T-helper 1 cell treated with Interleukin-12 subunit alpha and Interleukin-12 subunit beta and Interleukin-4 antibody, amounts not matched to agents 30 ng/mL and 1 ng/mL, for 36 hours (primary cell): ENCODE measurements around the gene LMNB1. TPM values are rescaled to one million over a fixed set of nuclear protein-coding genes. Genes with fewer than 3 reads are reported as not detected.

Experiments used
- intact Hi-C: fragments of 100-400 bp; cut with micrococcal nuclease; formaldehyde crosslinking; loops from one replicate; pipeline ENCODE4 v1.15.1; 2024
- total RNA-seq: library from RNA; stranded (reverse); gene quantifications from 2 replicates; pipeline ENCODE4 v1.2.3, GENCODE V29; 2022

The LMNB1 gene
- total RNA-seq, 1 donor from 2014 or later = 210 TPM

DNA sequence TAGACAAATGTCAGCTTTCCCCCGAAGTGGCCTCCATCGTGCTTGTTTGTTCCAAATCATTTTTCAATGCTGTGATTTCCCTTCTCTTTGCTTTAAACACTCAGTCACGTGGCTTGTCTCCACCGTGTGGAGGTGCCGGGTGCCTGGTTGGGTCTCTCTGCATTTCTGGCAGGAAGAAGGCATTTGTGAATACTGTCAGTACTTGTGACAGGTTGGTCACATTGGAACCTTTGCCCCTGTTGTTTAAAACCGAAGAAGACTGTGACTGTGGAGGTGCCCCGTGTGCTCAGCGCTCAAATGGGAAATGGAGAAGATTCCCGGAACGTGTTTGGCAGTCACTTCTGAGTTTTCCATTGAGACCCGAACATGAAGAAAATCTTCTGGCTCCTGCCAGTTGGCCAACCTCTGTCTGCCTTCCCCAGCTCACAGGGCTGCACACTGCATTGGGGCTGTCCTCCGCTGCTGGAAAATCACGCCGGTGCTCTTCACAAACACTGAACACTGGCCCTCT, 74.6 kb downstream of the LMNB1 start:
- intact Hi-C loops = loop anchor here (1.0 to 10.0 kb wide), 11 partner anchors 40 to 666 kb away; partner anchors contain the start of genes C5orf63, GRAMD2B, MARCHF3 and PRRC1

DNA sequence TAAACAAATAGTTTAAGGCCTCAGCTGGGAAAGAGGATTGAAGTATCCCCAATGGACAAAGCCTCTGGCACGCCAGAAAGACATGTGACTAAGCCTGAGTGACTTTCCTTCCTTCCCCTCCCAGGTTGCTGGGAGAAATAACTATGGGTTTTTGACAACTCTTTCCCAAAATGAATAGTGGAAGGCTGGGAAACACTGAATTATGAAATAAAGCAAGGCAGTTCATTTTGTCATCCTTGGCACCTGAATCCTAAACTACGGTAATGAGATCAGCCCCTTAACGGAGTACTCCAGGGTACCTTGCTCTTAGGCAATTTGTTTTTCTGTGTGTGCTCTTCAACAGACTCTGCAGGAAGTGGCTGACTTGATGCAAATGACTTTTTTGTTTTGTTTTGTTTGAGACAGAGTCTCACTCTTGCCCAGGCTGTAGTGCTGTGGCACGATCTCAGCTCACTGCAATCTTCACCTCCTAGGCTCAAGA, 75.2 kb downstream of the LMNB1 start:
- intact Hi-C loops = loop anchor here (1.0 to 10.0 kb wide), 10 partner anchors 41 to 665 kb away; partner anchors contain the start of genes C5orf63, GRAMD2B, MARCHF3 and PRRC1

DNA sequence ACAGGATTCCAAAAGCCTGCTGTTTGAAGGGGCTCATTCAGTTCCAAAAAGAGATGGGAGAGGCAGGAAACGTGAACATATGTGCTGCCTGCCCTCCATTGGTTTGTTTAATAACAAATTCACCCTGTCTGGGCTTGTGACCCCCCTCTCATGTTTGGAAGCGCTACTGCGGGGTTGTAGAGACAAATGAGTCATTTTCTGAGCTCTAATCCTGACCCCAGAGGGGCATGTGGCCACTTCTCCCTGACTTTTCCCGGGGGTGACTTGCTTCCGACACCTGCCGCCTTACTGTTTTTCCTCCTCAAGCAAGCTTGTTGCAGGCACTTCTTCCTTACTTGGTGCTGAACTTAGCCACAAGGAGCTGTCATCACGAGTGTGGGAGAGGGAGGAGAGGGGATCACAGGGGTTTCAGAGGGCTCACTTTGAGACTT, 75.9 kb downstream of the LMNB1 start:
- intact Hi-C loops = loop anchor here (1.0 to 10.0 kb wide), 11 partner anchors 8 to 664 kb away; partner anchors contain the start of genes C5orf63, GRAMD2B, MARCHF3 and PRRC1

DNA sequence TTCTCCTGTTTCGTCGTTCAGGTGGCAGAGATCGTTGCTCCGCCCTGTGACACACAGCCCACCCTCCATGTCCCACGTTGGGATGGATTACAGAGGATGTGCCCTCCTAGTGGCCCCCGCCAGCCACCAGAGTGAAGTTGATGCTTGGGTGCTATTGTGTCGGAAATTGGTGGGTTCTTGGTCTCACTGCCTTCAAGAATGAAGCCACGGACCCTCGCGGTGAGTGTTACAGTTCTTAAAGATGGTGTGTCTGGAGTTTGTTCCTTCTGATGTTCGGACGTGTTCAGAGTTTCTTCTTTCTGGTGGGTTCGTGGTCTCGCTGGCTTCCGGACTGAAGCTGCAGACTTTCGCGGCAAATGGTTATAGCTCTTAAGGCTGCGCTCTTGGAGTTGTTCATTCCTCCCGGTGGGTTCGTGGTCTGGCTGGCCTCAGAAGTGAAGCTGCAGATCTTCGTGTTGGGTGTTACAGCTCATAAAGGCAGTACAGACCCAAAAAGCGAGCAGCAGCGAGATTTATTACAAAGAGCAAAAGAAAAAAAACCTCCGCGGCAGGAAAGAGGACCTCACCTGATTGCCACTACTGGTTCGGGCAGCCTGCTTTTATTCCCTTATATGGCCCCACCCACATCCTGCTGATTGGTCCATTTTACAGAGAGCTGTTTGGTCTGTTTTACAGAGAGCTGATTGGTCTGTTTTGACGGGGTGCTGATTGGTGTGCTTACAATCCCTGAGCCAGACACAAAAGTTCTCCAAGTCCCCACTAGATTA, 76.8 kb downstream of the LMNB1 start:
- intact Hi-C loops = loop anchor here (1.0 to 10.0 kb wide), 8 partner anchors 8 to 664 kb away; partner anchors contain the start of genes C5orf63, GRAMD2B and PRRC1

DNA sequence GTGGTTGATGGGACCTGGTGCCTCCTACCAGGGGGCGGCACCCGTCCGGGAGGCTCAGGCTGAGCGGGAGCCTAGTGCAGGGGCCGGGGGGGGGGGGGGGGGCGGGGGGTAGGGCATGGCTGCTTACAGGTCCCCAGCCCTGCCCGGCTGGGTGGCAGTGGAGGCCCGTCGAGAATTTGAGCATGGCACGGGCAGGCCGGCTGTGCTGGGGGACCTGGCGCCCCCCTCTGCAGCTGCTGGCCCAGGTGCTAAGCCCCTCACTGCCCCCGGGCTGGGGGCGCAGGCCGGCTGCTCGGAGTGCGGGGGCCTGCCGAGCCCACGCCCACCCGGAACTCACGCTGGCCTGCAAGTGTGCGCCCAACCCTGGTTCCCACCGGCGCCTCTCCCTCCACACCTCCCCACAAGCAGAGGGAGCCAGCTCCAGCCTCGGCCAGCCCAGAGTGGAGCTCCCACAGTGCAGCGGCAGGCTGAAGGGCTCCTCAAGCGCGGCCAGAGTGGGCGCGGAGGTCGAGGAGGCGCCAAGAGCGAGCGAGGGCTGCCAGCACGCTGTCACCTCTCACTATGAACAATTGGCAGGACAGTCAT, 77.7 kb downstream of the LMNB1 start:
- intact Hi-C loops = loop anchor here (5.0 to 10.0 kb wide), 3 partner anchors 432 to 663 kb away; partner anchors contain the start of genes GRAMD2B and PRRC1

DNA sequence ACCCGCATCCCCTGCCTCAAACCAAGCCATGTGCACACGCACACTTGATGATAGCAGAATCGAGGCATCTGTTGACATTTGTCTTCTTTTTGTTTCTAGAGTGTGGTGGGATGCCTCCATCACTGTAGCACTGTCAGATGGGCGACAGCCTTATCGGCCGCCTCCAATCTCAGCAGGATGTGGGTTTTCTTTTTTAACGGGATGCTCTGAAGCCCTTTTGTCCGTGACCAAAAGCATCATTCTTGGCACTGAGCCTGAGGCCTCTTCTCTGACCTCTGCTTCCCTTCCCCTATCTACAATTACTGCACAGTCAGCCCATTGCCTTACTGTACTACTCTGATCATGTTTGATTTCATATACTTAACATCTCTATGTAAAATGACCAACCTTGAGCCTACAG, 78.3 kb downstream of the LMNB1 start:
- intact Hi-C loops = loop anchor here (10.0 kb wide), 1 partner anchor 640 kb away; no protein-coding TSS in a partner anchor

DNA sequence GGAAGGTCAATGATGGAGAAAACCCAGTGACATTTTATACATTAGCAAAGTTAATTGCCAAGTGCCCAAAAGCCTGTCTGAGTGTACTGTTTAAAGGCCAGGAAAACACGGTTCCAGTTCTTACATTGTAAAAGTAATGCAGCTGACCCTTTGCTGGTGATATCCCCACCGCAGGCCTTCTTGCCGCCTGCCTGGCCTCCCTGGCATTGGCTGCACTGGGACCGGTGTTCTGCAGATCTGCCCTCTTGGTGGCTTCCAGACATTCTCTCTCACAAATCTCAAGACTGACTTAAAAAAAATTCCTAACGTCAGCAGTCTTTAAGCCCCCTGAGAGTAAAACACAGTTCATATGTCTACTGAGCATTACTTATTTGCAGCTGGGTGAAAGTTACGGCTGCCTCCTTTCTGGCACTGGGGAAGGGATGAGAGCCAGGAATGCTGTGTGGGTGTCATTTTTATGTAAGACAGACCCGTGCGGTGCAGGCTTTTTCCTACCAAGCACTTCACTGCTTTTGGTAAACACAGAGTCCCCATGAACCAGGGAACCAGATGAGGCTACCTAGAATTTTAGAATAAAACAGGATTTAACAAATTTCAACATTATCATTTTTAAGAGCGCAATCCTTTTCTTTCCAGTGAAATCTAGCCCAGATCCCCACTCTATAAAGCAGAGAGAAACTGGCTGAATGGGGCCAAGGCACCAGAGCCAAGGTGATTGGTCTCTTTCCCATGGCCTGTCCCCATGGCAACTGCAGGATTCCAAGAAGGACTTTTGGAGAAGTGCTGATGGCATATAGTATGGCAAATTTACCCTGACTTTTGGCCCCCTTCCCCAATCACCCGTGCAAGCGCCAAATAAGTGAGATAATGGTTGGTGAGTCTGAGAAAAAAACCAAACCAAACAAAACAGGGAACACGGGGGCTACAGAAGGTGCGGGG, 80.8 kb downstream of the LMNB1 start:
- intact Hi-C loops = loop anchor here (10.0 kb wide), 1 partner anchor 637 kb away; no protein-coding TSS in a partner anchor

DNA sequence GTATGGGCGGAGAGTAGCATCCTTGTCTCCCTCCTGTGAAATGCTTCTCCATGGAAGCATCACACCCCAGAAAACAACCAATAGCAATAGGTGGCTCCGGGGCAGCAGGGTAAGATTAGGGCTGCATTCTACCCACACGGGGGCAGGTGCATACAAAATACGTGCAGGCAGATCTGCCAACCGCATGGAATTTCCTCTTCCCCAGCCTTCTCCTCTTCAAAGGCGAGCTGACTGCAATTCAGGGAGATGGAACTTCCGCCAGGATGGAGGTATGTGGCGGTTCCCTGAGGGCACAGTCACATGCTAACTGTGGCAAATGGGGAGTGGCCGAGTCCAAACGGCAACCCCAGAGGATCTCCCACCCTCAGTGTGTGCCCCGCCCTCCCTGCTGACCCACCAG, 81.5 kb downstream of the LMNB1 start:
- intact Hi-C loops = loop anchor here (10.0 kb wide), 1 partner anchor 636 kb away; no protein-coding TSS in a partner anchor

DNA sequence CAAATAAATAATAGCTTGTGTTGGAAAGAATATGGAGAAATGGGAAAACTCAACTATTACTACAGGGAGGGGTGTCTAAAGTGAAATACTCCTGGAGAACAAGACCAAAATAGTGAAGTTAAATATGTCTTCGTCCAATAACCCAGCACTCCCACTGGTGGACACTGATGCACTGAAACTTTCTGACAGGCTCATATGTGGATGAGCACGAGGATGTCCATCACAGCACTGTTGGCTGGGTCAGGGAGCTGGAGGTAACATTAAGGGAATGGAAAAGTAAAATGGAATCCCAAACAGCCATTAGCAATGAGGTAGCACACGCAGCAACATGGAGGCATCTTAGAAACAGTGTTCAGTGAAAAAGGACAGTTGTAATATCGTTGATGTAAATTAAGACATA, 86.5 kb downstream of the LMNB1 start:
- intact Hi-C loops = no loop called here

DNA sequence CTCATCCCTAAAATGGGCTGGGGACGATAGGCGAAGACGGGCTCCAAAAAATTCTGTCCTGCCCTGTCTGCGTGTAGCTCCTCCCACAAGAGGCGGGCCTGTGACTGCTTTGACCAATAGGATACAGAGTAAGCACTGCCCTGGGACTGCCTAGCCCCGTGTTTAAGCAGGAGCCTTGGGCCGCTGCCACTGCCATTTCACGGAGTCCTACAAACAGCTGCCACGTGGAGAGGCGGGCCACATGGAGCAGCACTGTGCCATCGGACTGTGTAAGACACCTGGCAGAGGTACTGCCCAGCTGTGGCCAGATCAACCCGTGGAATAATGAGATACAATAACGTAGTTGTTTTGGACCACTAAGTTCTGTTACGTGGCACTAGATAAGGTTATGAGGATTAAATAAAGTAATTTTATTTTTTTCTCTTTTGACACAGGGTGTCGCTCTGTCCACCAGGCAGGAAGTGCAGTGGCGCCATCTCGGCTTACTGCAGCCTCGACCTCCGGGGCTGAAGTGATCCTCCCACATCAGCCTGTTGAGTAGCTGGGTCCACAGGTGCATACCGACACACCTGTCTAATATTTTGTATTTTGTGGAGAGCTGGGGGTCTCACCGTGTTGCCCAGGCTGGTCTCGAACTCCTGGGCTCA, 87.2 kb downstream of the LMNB1 start:
- intact Hi-C loops = no loop called here

DNA sequence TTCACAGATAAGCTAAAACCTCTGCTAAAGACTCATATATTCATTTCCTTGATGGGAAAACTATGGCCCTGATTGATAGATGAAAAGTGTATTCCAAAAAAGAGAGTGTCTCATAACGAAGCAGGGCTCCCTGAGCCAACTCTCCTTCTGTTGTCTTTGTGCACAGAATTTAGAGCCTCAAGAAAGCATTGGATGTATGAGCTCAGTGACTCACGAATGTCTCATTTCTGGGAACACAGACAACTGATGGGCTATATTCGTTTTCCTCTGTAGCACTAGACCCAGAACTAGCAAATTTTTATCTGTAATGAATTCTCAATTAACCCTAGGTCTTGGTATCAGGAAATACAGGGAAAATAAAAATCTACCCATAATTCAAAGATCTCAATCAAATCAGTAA, 88.4 kb downstream of the LMNB1 start:
- intact Hi-C loops = no loop called here

DNA sequence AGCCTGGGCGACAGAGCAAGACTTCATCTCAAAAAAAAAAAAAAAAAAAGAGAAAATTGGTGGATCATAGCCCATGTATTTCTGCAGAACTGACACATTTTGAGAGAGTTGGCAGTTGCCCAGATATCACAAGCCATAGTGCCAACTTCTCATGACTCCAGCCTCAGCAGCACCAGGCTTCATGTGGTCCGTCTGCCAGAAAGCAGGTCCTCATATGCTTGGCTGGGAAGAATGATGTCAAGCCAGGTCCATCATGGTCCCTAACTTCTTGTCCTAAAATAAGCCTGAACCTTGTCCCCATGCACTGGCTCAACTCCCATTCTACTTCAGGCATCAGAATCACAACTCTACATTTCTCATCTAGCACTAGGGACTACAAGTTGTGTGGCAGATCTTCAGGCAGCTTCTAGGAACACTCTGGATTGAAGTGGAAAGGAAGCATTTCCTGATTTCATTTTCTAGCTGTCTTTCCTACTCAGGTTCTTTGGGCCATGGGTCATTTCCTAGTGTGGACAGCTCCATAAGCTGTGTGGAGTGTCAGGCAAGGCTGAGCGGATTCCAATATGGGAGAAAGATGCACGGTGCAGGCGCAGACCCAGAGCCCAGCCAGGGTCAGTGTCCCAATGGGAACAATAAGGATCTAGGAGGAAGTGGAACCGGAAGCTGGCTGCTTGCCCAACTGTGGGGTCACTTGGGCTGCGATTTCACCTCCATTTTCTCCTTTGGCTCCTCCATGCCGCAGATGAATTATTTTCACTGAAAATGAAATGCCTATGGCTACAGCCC, 90.1 kb downstream of the LMNB1 start:
- intact Hi-C loops = no loop called here

DNA sequence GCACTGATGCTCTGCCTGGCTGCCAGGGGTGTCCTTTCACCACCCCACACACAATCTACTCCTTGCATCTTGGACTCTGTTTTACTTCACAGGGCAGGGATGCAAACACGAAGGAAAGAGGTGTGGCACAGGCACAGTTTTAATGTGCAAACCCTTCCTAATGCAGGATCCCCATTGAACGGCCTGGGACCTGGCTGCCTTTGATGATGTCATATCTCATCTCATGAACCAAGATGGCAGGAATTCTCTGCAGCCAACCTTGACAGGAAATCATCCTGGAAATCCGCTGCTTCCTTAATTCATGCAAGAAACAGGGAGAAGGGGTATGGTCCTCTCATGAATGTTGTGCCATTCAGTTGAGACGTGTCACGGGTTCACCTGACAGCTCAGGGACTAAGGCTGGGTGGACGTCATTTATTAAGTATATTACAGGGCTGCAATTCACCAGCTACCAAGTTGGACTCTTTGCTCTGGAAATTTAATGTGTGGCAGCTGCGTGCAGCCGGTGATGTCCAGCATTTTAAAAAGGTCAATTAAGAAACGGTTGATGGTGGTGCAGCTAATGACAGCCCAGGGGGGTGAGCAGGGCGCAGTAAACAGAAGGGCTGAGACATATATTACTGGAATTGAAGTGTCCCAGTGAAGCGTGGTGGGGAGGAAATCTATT, 91.5 kb downstream of the LMNB1 start:
- intact Hi-C loops = no loop called here

DNA sequence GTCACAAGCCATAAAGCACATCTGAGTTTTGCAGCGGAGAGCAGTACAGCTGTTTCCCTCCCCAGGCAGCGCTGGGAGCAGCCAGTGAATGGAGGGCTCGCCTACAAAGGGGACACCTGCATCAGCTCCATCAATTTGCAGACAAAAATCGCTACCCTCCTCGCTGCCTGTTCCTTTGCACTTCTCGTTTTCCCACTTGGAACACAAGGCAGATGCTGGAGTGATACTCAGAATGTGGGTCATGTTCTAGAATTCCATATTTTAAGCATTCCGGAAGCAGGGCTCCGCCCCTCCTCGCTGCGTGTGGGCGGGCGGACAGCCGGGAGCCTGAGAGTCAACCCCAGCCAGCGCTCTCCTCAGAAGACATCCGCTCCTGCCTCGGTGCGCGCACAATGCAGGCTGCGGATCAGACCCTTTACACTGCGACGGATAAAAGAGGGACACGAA, 92.1 kb downstream of the LMNB1 start:
- intact Hi-C loops = no loop called here

DNA sequence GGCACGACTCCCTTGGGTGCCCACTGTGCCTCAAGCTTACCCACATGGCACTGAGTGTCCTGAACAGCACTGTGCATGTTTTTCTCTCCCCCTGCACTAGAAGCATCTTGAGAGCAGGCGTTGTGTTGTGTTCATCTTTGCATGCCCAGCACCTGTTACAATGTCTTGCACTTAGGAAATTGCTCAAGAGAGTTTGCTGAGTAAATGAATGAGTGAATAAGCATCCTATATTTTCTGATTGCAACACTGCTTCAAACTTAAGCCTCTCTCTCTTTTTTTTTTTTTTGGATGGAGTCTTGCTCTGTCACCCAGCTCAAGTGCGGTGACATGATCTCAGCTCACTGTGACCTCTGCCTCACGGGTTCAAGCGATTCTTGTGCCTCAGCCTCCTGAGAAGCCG, 94.5 kb downstream of the LMNB1 start:
- intact Hi-C loops = no loop called here

DNA sequence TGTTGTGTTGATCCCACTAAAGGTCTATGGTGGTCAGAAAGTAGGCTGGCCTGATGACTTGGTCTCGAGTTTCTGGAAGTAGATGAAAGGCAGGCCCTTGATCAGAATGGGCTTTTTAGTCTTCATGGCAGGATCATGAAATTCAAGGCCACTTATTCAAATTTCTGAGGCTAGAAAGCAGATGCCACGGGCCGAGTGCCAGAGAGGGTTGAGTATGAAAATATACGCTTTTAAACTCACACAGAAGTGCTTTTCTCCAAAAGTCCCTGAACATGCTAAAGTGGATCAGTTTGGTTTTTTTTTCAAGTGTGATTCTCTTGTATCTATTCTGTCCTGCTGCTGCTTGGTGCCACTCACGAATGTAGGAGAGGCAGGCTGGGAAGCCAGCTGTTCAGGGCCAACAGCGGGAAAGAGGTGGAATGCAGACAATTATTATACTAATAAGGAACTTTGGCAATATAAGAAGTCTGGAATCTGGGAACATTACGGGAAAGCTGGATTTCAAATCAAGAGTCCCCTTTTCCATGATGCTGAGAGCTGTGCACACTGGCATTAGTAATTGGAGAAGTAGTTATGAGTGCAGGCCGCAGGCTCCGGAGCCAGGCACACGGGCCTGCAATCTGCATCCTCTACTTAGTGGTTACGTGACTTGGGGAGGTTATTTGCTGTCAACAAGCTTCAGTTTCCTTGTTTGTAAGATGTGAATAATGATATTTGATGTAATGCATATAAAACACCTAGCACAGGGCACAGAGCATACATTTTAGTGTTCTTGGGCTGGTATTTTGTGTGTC, 95.8 kb downstream of the LMNB1 start:
- intact Hi-C loops = no loop called here

DNA sequence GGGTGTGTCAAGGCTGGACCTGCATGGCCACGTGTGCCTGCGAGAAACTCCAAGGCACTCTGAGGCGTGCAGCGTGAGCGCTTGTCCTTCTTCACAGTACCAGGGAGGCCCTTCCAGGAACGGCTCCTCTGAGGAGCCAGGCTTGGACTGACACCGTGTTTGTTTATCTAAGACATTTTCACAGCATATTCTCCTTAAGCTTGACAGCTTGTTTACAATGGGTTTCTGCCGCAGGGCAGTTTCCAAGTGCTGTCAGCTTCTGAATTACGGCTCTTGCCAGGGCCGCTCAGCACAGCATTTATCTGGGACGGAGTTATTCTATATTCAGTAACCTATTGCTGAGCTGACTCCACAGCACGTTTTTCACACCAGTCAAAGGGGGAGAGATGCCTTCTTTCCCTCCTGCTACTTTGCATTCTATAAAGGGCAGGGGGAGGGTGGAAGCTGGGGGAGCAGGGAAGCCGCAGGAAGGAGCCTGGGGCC, 98.4 kb downstream of the LMNB1 start:
- intact Hi-C loops = no loop called here

DNA sequence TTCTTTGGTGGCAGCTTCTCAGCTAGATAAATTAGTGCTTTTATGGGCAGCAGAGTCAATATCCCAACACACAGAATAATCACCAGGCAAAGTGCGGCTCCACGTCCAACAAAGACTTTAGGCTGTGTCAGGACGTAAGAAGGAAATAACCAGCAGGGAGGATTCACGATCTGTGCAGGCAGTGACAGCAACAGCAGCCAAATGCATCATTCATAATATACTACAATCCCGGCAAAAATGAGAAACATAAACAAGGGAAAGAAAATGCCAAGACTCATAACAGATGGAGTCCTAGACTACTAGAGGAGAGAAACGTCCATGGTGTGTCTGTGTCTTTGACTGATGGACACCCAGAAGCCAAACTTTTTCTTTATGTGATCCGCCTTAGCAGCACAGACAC, 100.7 kb downstream of the LMNB1 start:
- intact Hi-C loops = no loop called here
